Mesothelial cell of epicardium (in vitro differentiated cells): ENCODE results near the gene TRIP13. TPM values are rescaled to one million over a fixed set of nuclear protein-coding genes. Genes with fewer than 3 reads are reported as not detected.

Source experiments
- DNase-seq, 2 experiments: peaks; one replicate each; pipeline ENCODE4 v3.0.0; 2021; ENCODE audit warnings: low spot score in 2 of 2; ENCODE audit not compliant: unreplicated experiment in 2 of 2
- H3K27ac Mint-ChIP-seq: 2 replicates; pipeline ENCODE4 v1.8.0; 2021; ENCODE audit warnings: mixed read lengths
- H3K27me3 Mint-ChIP-seq: 2 replicates; pipeline ENCODE4 v1.8.0; 2021; ENCODE audit warnings: low read depth, mixed read lengths
- H3K36me3 Mint-ChIP-seq: 2 replicates; pipeline ENCODE4 v1.8.0; 2021; ENCODE audit warnings: mixed read lengths
- H3K4me1 Mint-ChIP-seq: 2 replicates; pipeline ENCODE4 v1.8.0; 2021; ENCODE audit warnings: mixed read lengths
- H3K4me3 Mint-ChIP-seq: 2 replicates; pipeline ENCODE4 v1.8.0; 2021; ENCODE audit warnings: mild to moderate bottlenecking, moderate library complexity, mixed read lengths
- H3K9me3 Mint-ChIP-seq: 2 replicates; pipeline ENCODE4 v1.8.0; 2021; ENCODE audit warnings: mixed read lengths
- total RNA-seq: library from RNA; stranded (reverse); gene quantifications from 3 replicates; pipeline ENCODE4 v1.2.1, GENCODE V29; 2021
- TF ChIP-seq, protein P1 (sequence below): fragments of 200-600 bp; sonication (generic); IDR thresholded peaks from one replicate; pipeline ENCODE4 v1.5.0; 2021; ENCODE audit warnings: antibody characterized with exemption; ENCODE audit not compliant: unreplicated experiment

Gene TRIP13
- total RNA-seq, 1 donor from 2014 or later: 9.9 TPM

- peaks cover 12% of the 10 kb centered on the region for H3K27me3 Mint-ChIP-seq
- H3K36me3 Mint-ChIP-seq: no peaks in the 10 kb centered on the region
- no peak for DNase-seq
- H3K4me3 Mint-ChIP-seq: no peak overlapping the region
- no peaks in the 10 kb centered on the region for H3K9me3 Mint-ChIP-seq
- TF ChIP-seq, protein P1, sequence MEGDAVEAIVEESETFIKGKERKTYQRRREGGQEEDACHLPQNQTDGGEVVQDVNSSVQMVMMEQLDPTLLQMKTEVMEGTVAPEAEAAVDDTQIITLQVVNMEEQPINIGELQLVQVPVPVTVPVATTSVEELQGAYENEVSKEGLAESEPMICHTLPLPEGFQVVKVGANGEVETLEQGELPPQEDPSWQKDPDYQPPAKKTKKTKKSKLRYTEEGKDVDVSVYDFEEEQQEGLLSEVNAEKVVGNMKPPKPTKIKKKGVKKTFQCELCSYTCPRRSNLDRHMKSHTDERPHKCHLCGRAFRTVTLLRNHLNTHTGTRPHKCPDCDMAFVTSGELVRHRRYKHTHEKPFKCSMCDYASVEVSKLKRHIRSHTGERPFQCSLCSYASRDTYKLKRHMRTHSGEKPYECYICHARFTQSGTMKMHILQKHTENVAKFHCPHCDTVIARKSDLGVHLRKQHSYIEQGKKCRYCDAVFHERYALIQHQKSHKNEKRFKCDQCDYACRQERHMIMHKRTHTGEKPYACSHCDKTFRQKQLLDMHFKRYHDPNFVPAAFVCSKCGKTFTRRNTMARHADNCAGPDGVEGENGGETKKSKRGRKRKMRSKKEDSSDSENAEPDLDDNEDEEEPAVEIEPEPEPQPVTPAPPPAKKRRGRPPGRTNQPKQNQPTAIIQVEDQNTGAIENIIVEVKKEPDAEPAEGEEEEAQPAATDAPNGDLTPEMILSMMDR: no peak
- H3K4me1 Mint-ChIP-seq: no peaks in the 10 kb centered on the region
- no peak overlapping the region for H3K27ac Mint-ChIP-seq
These were observed 35.9 kb upstream of the TRIP13 start for GRCh38 chr5:856531-857425.

DNA sequence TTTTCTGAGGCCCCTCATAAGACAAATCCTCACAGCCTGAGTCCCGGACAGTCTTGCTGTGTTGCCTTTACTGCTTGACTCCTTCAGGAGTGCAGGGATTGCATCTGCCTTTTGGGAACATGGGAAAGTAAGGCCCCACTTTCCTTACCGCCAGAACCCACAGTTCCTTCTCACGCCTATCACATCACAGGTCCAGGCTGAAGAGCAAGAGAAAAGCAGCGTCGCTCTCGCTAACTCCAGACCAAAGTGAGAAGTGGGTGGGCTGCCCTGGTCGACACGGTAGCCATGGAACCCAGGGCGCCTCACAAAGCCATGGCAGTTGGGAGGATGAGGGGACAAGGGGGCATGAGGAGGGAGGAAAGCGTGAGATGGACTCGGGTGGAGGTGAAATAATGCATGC is 34.0 kb upstream of the TRIP13 start:
- TF ChIP-seq, protein P1: no peak
- Mint-ChIP-seq H3K27ac (no peak overlapping the region), H3K36me3 (no peaks in the 10 kb centered on the region), H3K27me3 (no peaks in the 10 kb centered on the region), H3K4me1 (no peaks in the 10 kb centered on the region), H3K4me3 (no peak overlapping the region), H3K9me3 (no peaks in the 10 kb centered on the region)
- DNase-seq: no peak

DNA sequence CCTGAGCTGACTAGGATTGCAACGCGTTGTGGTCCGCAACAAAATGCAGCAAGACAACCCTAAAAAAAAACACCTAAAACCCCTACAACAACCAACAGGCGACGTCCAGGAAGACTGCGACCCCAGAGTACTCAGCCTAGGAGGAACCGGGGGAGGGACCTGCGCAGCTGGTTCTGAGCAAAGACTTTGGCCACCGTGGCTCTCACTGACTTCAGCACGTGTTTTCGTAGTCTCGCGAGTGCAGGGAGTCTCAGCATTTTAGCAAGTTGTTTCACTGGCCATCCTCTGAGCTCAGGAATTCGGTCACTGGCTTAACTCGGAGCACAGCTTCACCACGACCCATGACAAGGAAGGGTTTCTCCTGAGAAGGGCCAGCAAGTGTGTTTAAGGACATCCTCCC is 33.3 kb upstream of the TRIP13 start:
- DNase-seq: no peak
- Mint-ChIP-seq H3K27me3 (no peaks in the 10 kb centered on the region), H3K4me1 (no peaks in the 10 kb centered on the region), H3K36me3 (peaks cover 3% of the 10 kb centered on the region), H3K4me3 (no peak overlapping the region), H3K27ac (no peak overlapping the region), H3K9me3 (no peaks in the 10 kb centered on the region)
- TF ChIP-seq, protein P1: no peak

DNA sequence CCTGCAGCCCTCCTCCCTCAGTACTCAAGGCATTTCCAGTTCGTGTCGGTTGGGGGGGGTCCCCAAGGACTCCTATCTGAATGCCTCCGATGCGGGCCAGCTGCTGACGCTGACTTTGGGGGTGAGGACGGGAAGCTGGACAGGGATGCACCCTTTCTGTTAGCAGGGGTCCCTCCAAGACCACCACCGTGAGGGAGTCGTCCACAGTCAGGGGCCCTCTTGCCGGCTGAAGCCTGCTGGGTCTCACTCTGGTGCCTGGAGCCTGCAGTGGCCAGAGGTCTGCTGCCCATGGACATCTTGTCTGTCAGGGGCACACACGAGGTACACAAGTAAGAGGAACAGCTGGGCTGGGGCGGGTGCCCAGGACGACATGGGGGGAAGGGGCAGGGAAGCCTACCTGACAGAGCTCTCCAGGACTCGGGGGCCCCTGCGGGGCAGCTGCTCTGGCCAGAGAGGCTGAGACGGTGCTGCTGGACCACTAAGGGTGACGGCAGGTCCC is 32.8 kb upstream of the TRIP13 start:
- TF ChIP-seq, protein P1: no peak
- H3K4me3 Mint-ChIP-seq: no peak overlapping the region
- H3K9me3 Mint-ChIP-seq: no peaks in the 10 kb centered on the region
- no peak for DNase-seq
- H3K36me3 Mint-ChIP-seq: peaks cover 3% of the 10 kb centered on the region
- no peaks in the 10 kb centered on the region for H3K4me1 Mint-ChIP-seq
- H3K27ac Mint-ChIP-seq: no peak overlapping the region
- no peaks in the 10 kb centered on the region for H3K27me3 Mint-ChIP-seq

DNA sequence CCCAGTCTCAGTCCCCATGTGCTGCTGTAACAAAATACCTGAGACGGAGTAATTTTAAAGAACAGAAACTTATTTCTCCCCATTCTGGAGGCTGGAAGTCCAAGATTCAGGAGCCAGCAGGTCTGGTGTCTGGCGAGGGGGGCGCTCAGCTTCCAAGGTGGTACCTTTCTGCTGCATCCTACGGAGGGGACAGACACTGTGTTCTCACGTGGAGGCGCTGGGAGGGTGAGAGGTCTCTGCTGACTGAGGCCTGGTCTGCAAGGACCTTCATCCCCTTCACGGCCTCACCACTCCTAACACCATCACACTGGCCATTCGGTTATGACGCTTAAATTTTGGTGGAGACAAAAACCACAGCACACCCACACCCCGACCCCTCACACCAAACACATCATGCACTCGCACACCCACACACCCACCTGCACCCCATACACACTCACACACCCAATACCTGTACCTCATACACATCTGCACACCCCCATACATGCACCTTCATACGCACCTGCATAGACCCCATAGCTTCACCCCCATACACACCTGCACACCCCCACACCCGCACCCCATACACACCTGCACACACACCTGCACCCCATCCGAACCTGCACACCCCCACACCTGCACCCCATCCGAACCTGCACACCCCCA is 32.1 kb upstream of the TRIP13 start:
- Mint-ChIP-seq H3K36me3 (peaks cover 3% of the 10 kb centered on the region), H3K4me3 (no peak overlapping the region), H3K4me1 (no peaks in the 10 kb centered on the region), H3K27me3 (no peaks in the 10 kb centered on the region), H3K27ac (no peak overlapping the region), H3K9me3 (no peaks in the 10 kb centered on the region)
- DNase-seq: no peak
- TF ChIP-seq, protein P1: no peak
